GM18951 (cell line): Measurements from ENCODE around the gene CNTNAP2.

ENCODE experiments used
- POLR2A ChIP-seq: IDR thresholded peaks from 4 replicates; pipeline ENCODE4 v1.6.1; 2011; ENCODE audit warnings: mild to moderate bottlenecking; ENCODE audit not compliant: insufficient read length, insufficient read depth; ENCODE audit errors: extremely low read depth
- in situ Hi-C: fragments of 300-500 bp; cut with MboI; formaldehyde crosslinking; loops from one replicate; pipeline ENCODE4 v1.12.0; 2022; ENCODE audit warnings: low sequenced_read_pairs, mixed read lengths, inconsistent platforms; ENCODE audit not compliant: unreplicated experiment

The CNTNAP2 gene

GRCh38 chr7:146119002-146119401, 2.4 kb downstream of the CNTNAP2 start:
- TF ChIP-seq POLR2A = no peak
- in situ Hi-C loops = no loop called here

GRCh38 chr7:146123715-146124114, 7.1 kb downstream of the CNTNAP2 start:
- in situ Hi-C loops = no loop called here
- TF ChIP-seq POLR2A = no peak

- in situ Hi-C loops = no loop called here
- no peak for TF ChIP-seq POLR2A
Observed at GRCh38 chr7:146126767-146127509, 10.3 kb downstream of the CNTNAP2 start.

- in situ Hi-C loops = no loop called here
- no peak for TF ChIP-seq POLR2A
Observed at GRCh38 chr7:146129296-146129695, 12.7 kb downstream of the CNTNAP2 start.

GRCh38 chr7:146129997-146130396, 13.4 kb downstream of the CNTNAP2 start:
- no peak for TF ChIP-seq POLR2A
- in situ Hi-C loops = no loop called here

- no peak for TF ChIP-seq POLR2A
- in situ Hi-C loops = no loop called here
Observed at GRCh38 chr7:146131701-146132100, 15.1 kb downstream of the CNTNAP2 start.

- in situ Hi-C loops = no loop called here
- TF ChIP-seq POLR2A = no peak
Observed at GRCh38 chr7:146136357-146136875, 19.8 kb downstream of the CNTNAP2 start.

GRCh38 chr7:146138926-146139325, 22.3 kb downstream of the CNTNAP2 start:
- no peak for TF ChIP-seq POLR2A
- in situ Hi-C loops = no loop called here

GRCh38 chr7:146146831-146147486, 30.4 kb downstream of the CNTNAP2 start:
- in situ Hi-C loops = no loop called here
- TF ChIP-seq POLR2A = no peak

- TF ChIP-seq POLR2A = no peak
- in situ Hi-C loops = no loop called here
Observed at GRCh38 chr7:146150153-146150552, 33.6 kb downstream of the CNTNAP2 start.

GRCh38 chr7:146172112-146172511, 55.5 kb downstream of the CNTNAP2 start:
- in situ Hi-C loops = no loop called here
- no peak for TF ChIP-seq POLR2A

- in situ Hi-C loops = no loop called here
Observed at GRCh38 chr7:146175716-146176115, 59.1 kb downstream of the CNTNAP2 start.

GRCh38 chr7:146176860-146177259, 60.3 kb downstream of the CNTNAP2 start:
- no peak for TF ChIP-seq POLR2A
- in situ Hi-C loops = no loop called here

More at GRCh38 chr7:146175716-146176115, 59.1 kb downstream of the CNTNAP2 start:
- no peak for TF ChIP-seq POLR2A

- no peak for TF ChIP-seq POLR2A
- in situ Hi-C loops = no loop called here
Observed at GRCh38 chr7:146177301-146177700, 60.7 kb downstream of the CNTNAP2 start.
